ENCODE measurements around the gene GPSM1.

DNA sequence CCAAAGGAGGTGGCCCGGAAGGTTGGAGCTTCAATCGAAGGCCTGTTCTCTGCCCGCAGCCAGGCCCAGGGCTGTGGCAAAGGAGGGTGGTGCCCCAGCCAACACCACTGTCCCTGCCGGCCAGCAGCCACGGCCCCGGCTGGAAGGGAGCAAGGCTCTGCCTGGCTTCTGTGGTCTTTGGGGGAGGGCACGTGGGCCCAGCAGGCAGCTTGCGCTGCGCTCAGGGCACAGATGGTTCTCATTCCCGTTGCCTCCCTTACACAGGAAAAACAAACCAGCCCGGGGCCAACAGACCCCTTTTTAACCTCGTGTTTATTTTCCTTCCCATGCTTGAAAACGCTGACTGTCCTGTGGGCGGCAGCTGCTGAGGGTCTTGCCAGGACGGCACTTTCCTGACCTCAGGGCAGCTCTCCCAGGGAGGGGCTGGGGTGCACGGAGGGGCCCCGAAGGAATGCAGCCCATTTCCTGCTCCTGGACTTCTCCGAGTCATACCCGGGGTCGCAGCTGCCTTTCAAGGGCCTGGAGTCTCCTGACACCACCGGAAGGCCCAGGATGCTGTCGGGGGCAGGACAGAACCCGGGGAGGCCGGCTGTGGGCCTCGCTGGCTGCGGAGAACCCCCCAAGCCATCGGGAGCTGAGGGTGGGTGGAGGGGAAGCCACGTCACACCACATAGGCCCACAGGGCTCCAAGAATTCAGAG is 1.1 kb upstream of the GPSM1 start:
- TF ChIP-seq CTCF (IDR thresholded peaks at IDR 0.05; ENCODE audit: insufficient read depth, low read depth, low read length) (no peak), EZH2 (IDR thresholded peaks at IDR 0.05; ENCODE audit: insufficient read depth, low read length) (no peak)
